AG10803 (cell line): ENCODE measurements around the gene LRRC51.
"Not testable (repeated sequence)": the region's sequence is repeated elsewhere in the genome, so short reads cannot be mapped to it uniquely, and the experiment has no call there.

ENCODE experiments used
- DNase-seq: peaks from one replicate; pipeline ENCODE4 v3.0.0; 2010; ENCODE audit warnings: low read depth
- H3K4me3 ChIP-seq: 2 replicates; pipeline ENCODE4 v1.5.1; 2011; ENCODE audit warnings: mild to moderate bottlenecking, low read length, control low read depth
- CTCF ChIP-seq: conservative IDR thresholded peaks from 2 replicates; pipeline ENCODE4 v1.5.1; 2011; ENCODE audit warnings: mild to moderate bottlenecking, low read length, control low read depth, inconsistent platforms

The LRRC51 gene

GRCh38 chr11:72132646-72133045 lies 52.0 kb downstream of the LRRC51 start:
- no peak overlapping the region for H3K4me3 ChIP-seq
- TF ChIP-seq CTCF: no peak
- DNase-seq: no peak

- H3K4me3 ChIP-seq, DNase-seq: not testable (repeated sequence)
Observed at GRCh38 chr11:72135473-72135872, 54.8 kb downstream of the LRRC51 start, which contains the start of gene FOLR3. TSS of gene FOLR3 (plus strand) at chr11:72135725. CDS start at chr11:72135953, 228 bp downstream.

- no peak for DNase-seq
- no peak overlapping the region for H3K4me3 ChIP-seq
- no peak for TF ChIP-seq CTCF
Observed at GRCh38 chr11:72135891-72136683, 55.4 kb downstream of the LRRC51 start.

- no peak overlapping the region for H3K4me3 ChIP-seq
- TF ChIP-seq CTCF: no peak
- DNase-seq: no peak
Observed at GRCh38 chr11:72136684-72137262, 56.1 kb downstream of the LRRC51 start.

GRCh38 chr11:72138821-72139390 lies 58.3 kb downstream of the LRRC51 start:
- no peak for DNase-seq
- TF ChIP-seq CTCF: no peak
- H3K4me3 ChIP-seq: no peak overlapping the region

- no peak overlapping the region for H3K4me3 ChIP-seq
- no peak for DNase-seq
- TF ChIP-seq CTCF: no peak
Observed at GRCh38 chr11:72139500-72139899, 58.9 kb downstream of the LRRC51 start.

- no peak for TF ChIP-seq CTCF
- no peak for DNase-seq
- H3K4me3 ChIP-seq: no peak overlapping the region
Observed at GRCh38 chr11:72140661-72141060, 60.0 kb downstream of the LRRC51 start.
